HepG2 (cell line): ENCODE results near the gene IL32. TPM values are rescaled to one million over a fixed set of nuclear protein-coding genes. Genes with fewer than 3 reads are reported as not detected.
A peak's percentile ranks its signal among the peaks of the same experiment; 100 is the strongest.

Experiments used
- ATF1 ChIP-seq: IDR thresholded peaks from 2 replicates; pipeline ENCODE4 v1.6.1; 2016; ENCODE audit warnings: mild to moderate bottlenecking, control low read depth
- CHD4 ChIP-seq: fragments of 200-600 bp; sonication (generic); IDR thresholded peaks from 2 replicates; pipeline ENCODE4 v1.7.0; 2017; ENCODE audit warnings: mild to moderate bottlenecking, low read length, borderline replicate concordance
- FOSL1 ChIP-seq: sonication (generic); formaldehyde crosslinking; IDR thresholded peaks from 2 replicates; pipeline ENCODE4 v1.9.0; 2021; ENCODE audit warnings: missing genetic modification reagents, borderline replicate concordance
- FOXA3 ChIP-seq: IDR thresholded peaks from 2 replicates; pipeline ENCODE4 v1.6.1; 2016; ENCODE audit warnings: missing genetic modification reagents, missing compliant biosample characterization
- FOXJ3 ChIP-seq: sonication (generic); formaldehyde crosslinking; IDR thresholded peaks from 2 replicates; pipeline ENCODE4 v1.4.0; 2020; ENCODE audit warnings: missing genetic modification reagents, mild to moderate bottlenecking, borderline replicate concordance
- FOXP1 ChIP-seq, 2 experiments: fragments of 450-650 bp in 1 of 2; IDR thresholded peaks; 2 replicates each; pipeline ENCODE4 v1.6.1; 2017 to 2018; ENCODE audit warnings: antibody characterized with exemption in 1 of 2
- GABPB1 ChIP-seq: IDR thresholded peaks from 2 replicates; pipeline ENCODE4 v1.6.1; 2016; ENCODE audit warnings: mild to moderate bottlenecking, missing genetic modification reagents, moderate library complexity, missing compliant biosample characterization
- STAT5B ChIP-seq: sonication (generic); formaldehyde crosslinking; IDR thresholded peaks from 2 replicates; pipeline ENCODE4 v1.4.0; 2020; ENCODE audit warnings: missing genetic modification reagents
- ZNF557 ChIP-seq: sonication (generic); formaldehyde crosslinking; IDR thresholded peaks from 2 replicates; pipeline ENCODE4 v1.4.0; 2020; ENCODE audit warnings: missing genetic modification reagents
- ZNF562 ChIP-seq: sonication (generic); formaldehyde crosslinking; IDR thresholded peaks from 2 replicates; pipeline ENCODE4 v1.8.0; 2022; ENCODE audit warnings: missing genetic modification reagents, borderline replicate concordance
- polyA plus RNA-seq, 8 experiments: library from polyadenylated mRNA; depleted of rRNA in 3 of 8; stranded (reverse) in 7 of 8; unstranded in 1 of 8; fragments of >200 nt; fragmentation: Illumina TruSeq in 4 of 8; extraction: Trizol in 4 of 8; gene quantifications; 2 replicates each; pipeline versions ENCODE4 v1.2.1 to v1.2.3, GENCODE V29; 2011 to 2016; ENCODE audit warnings: low read depth in 4 of 8, missing spikeins in 1 of 8, mixed read lengths in 1 of 8; ENCODE audit not compliant: insufficient read depth in 1 of 8
- total RNA-seq, 5 experiments: library from RNA; depleted of rRNA; stranded (reverse); fragments of >200 nt; fragmentation: Illumina TruSeq; extraction: Trizol; gene quantifications; 2 replicates each; pipeline ENCODE4 v1.2.3, GENCODE V29; 2016; ENCODE audit warnings: low read depth in 1 of 5
- TF ChIP-seq, protein P1 (sequence below): sonication (generic); formaldehyde crosslinking; IDR thresholded peaks from 2 replicates; pipeline ENCODE4 v1.5.0; 2020; ENCODE audit warnings: mild to moderate bottlenecking, low read depth, missing genetic modification reagents, borderline replicate concordance
- TF ChIP-seq, protein P2 (sequence below): sonication (generic); formaldehyde crosslinking; IDR thresholded peaks from 2 replicates; pipeline ENCODE4 v1.4.0; 2020; ENCODE audit warnings: missing genetic modification reagents
- TF ChIP-seq, protein P3 (sequence below): fragments of 450-650 bp; IDR thresholded peaks from 2 replicates; pipeline ENCODE4 v1.6.1; 2017; ENCODE audit warnings: mild to moderate bottlenecking
- TF ChIP-seq, protein P4 (sequence below): sonication (generic); formaldehyde crosslinking; IDR thresholded peaks from 2 replicates; pipeline ENCODE4 v1.4.0; 2020; ENCODE audit warnings: mild to moderate bottlenecking, missing genetic modification reagents
- TF ChIP-seq, protein P5 (sequence below): sonication (generic); formaldehyde crosslinking; IDR thresholded peaks from 2 replicates; pipeline ENCODE4 v1.5.0; 2020; ENCODE audit warnings: missing genetic modification reagents, mild to moderate bottlenecking, borderline replicate concordance

Gene IL32
- total and polyA plus RNA-seq, 2 of the 13 experiments (the other 11 are each of a cell fraction or from before 2014, with no cell fraction given): 115 to 165 TPM

DNA sequence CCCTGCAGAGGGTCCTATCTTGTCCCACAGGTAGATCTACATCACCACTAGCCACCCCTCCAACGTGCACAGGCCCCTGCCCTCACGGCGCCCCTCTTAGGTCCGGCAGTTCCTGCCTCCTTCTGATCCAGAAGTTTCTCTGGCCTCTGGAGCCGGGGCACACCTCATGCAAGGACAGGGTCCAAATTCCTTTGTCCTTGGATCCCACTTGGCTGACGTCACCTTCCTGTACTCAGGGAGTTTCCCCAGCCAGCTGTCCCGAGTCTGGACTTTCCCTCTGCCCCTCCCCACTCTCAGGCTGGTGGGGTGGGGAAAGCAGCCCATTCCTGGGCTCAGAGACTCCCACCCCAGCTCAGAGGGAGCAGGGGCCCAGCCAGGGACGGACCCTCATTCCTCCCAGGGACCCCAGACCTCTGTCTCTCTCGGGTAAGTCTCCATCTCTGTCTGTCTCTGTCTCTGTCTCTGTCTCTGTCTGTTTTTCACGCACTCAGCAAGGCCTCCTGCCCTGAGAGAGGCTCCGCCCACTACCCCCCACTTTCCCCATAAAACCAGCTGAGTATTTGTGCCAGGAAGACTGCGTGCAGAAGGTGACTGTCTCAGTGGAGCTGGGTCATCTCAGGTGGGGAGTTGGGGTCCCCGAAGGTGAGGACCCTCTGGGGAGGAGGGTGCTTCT lies at the start of gene IL32 (continued):
- TF ChIP-seq ZNF562 (CRISPR knock-in tag) (no peak), ATF1 (CRISPR knock-in tag) (peak; percentile 73), FOXA3 (CRISPR knock-in tag) (peak; percentile 45), GABPB1 (peak; percentile 72), FOXJ3 (no peak), STAT5B (CRISPR knock-in tag) (no peak), FOXP1 (IDR thresholded peaks at IDR 0.05) (no peak), FOXP1 (CRISPR knock-in tag; IDR thresholded peaks at IDR 0.05) (no peak), ZNF557 (CRISPR knock-in tag) (no peak), FOSL1 (no peak), CHD4 (no peak)
- TF ChIP-seq, protein P1, sequence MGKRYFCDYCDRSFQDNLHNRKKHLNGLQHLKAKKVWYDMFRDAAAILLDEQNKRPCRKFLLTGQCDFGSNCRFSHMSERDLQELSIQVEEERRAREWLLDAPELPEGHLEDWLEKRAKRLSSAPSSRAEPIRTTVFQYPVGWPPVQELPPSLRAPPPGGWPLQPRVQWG: no peak
- TF ChIP-seq, protein P2, sequence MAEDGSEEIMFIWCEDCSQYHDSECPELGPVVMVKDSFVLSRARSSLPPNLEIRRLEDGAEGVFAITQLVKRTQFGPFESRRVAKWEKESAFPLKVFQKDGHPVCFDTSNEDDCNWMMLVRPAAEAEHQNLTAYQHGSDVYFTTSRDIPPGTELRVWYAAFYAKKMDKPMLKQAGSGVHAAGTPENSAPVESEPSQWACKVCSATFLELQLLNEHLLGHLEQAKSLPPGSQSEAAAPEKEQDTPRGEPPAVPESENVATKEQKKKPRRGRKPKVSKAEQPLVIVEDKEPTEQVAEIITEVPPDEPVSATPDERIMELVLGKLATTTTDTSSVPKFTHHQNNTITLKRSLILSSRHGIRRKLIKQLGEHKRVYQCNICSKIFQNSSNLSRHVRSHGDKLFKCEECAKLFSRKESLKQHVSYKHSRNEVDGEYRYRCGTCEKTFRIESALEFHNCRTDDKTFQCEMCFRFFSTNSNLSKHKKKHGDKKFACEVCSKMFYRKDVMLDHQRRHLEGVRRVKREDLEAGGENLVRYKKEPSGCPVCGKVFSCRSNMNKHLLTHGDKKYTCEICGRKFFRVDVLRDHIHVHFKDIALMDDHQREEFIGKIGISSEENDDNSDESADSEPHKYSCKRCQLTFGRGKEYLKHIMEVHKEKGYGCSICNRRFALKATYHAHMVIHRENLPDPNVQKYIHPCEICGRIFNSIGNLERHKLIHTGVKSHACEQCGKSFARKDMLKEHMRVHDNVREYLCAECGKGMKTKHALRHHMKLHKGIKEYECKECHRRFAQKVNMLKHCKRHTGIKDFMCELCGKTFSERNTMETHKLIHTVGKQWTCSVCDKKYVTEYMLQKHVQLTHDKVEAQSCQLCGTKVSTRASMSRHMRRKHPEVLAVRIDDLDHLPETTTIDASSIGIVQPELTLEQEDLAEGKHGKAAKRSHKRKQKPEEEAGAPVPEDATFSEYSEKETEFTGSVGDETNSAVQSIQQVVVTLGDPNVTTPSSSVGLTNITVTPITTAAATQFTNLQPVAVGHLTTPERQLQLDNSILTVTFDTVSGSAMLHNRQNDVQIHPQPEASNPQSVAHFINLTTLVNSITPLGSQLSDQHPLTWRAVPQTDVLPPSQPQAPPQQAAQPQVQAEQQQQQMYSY: no peak
- TF ChIP-seq, protein P3, sequence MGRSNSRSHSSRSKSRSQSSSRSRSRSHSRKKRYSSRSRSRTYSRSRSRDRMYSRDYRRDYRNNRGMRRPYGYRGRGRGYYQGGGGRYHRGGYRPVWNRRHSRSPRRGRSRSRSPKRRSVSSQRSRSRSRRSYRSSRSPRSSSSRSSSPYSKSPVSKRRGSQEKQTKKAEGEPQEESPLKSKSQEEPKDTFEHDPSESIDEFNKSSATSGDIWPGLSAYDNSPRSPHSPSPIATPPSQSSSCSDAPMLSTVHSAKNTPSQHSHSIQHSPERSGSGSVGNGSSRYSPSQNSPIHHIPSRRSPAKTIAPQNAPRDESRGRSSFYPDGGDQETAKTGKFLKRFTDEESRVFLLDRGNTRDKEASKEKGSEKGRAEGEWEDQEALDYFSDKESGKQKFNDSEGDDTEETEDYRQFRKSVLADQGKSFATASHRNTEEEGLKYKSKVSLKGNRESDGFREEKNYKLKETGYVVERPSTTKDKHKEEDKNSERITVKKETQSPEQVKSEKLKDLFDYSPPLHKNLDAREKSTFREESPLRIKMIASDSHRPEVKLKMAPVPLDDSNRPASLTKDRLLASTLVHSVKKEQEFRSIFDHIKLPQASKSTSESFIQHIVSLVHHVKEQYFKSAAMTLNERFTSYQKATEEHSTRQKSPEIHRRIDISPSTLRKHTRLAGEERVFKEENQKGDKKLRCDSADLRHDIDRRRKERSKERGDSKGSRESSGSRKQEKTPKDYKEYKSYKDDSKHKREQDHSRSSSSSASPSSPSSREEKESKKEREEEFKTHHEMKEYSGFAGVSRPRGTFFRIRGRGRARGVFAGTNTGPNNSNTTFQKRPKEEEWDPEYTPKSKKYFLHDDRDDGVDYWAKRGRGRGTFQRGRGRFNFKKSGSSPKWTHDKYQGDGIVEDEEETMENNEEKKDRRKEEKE: no peak
- TF ChIP-seq, protein P4, sequence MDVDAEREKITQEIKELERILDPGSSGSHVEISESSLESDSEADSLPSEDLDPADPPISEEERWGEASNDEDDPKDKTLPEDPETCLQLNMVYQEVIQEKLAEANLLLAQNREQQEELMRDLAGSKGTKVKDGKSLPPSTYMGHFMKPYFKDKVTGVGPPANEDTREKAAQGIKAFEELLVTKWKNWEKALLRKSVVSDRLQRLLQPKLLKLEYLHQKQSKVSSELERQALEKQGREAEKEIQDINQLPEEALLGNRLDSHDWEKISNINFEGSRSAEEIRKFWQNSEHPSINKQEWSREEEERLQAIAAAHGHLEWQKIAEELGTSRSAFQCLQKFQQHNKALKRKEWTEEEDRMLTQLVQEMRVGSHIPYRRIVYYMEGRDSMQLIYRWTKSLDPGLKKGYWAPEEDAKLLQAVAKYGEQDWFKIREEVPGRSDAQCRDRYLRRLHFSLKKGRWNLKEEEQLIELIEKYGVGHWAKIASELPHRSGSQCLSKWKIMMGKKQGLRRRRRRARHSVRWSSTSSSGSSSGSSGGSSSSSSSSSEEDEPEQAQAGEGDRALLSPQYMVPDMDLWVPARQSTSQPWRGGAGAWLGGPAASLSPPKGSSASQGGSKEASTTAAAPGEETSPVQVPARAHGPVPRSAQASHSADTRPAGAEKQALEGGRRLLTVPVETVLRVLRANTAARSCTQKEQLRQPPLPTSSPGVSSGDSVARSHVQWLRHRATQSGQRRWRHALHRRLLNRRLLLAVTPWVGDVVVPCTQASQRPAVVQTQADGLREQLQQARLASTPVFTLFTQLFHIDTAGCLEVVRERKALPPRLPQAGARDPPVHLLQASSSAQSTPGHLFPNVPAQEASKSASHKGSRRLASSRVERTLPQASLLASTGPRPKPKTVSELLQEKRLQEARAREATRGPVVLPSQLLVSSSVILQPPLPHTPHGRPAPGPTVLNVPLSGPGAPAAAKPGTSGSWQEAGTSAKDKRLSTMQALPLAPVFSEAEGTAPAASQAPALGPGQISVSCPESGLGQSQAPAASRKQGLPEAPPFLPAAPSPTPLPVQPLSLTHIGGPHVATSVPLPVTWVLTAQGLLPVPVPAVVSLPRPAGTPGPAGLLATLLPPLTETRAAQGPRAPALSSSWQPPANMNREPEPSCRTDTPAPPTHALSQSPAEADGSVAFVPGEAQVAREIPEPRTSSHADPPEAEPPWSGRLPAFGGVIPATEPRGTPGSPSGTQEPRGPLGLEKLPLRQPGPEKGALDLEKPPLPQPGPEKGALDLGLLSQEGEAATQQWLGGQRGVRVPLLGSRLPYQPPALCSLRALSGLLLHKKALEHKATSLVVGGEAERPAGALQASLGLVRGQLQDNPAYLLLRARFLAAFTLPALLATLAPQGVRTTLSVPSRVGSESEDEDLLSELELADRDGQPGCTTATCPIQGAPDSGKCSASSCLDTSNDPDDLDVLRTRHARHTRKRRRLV (CRISPR knock-in tag): no peak
- TF ChIP-seq, protein P5, sequence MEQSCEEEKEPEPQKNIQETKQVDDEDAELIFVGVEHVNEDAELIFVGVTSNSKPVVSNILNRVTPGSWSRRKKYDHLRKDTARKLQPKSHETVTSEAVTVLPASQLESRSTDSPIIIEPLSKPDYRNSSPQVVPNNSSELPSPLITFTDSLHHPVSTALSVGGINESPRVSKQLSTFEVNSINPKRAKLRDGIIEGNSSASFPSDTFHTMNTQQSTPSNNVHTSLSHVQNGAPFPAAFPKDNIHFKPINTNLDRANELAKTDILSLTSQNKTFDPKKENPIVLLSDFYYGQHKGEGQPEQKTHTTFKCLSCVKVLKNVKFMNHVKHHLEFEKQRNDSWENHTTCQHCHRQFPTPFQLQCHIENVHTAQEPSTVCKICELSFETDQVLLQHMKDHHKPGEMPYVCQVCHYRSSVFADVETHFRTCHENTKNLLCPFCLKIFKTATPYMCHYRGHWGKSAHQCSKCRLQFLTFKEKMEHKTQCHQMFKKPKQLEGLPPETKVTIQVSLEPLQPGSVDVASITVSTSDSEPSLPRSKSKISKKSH (CRISPR knock-in tag): no peak
